ENCODE data around the gene KLF13.
A peak's percentile ranks its signal among the peaks of the same experiment; 100 is the strongest.
"Not testable (repeated sequence)": the region's sequence is repeated elsewhere in the genome, so short reads cannot be mapped to it uniquely, and the experiment has no call there.

KLF13 gene

DNA sequence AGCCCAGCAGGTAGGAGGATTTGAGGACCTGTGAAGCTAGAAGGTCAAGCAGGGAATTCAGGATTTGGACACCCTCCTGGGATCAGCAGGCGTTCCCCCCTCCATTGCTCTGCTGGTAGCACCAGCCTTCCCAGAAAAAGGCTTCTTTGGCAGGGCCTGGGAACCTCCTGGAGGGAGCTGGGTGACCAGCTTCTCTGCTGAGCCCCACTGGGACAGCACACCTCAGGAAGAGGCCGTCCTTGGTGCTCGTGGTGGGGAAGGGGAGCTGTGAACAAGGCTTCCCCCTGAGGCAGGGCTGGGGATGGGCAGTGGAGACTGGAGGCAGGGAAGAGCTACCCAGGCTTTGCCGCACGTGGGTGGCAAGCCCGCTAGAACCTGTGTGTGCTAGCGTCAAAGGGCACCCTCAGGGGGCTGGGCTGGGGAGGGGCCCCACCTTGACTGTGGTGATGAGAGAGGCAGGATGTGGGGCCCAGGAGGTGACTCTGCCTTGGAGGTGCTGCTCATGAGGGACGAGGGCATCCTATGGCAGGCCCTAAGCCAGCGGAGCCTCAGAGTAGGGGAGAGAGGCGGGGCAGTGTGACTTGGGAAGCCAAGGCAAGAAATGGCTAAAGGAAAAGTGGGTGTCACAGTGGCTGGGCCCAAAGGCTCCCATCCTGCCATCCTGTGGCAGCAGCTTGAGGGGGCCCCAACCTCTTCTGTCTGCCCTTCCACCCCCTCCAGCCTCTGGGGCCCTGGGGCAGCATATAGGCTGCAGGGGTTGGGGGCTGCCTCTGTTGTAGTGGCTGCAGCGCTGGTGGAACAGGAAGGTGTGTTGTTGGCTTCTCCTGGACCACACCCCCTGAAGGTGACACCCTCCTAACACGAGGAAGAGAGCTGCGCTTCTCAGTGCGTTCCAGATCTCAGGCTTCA is 20.7 kb downstream of the KLF13 start:
- no peak for DNase-seq

DNA sequence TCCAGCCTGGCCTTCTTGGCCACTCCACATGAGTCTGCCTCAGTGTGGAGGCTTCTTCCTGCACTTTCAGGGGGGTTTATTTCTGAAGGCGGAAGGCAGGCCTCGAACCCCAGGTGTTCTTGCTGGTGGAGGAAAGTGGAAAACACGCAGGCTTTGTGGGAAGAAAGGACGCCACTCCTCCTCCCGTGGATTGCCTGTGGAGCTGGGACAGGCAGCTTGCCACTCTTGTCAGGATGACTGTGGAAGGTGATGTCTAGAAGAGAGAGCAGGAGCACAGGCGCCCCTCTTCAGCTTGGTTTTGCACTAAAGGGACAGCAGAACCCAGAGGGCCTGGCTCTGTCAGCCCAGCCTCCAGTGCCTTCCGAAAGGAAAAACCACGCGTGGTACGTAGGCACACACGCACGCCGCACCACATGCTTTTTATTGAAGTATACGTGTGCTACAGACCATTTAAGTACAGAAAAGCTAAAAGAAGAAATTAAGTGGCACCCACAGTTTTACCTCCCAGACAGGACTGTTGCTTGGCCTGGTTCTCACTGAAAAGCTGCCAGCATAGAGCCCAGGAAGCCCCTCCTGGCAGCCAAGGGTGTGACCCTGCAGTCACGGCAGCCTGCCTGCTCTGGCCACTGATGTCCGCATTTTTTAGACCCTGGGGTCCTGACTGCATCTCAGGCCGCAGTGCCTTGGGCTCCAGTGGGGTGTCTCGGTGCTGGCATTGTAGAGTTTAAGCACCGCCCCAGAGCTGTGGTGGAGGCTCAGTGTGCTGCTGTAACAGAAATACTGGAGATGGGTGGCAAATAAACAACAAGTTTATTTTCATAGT is 21.6 kb downstream of the KLF13 start:
- no peak for DNase-seq

DNA sequence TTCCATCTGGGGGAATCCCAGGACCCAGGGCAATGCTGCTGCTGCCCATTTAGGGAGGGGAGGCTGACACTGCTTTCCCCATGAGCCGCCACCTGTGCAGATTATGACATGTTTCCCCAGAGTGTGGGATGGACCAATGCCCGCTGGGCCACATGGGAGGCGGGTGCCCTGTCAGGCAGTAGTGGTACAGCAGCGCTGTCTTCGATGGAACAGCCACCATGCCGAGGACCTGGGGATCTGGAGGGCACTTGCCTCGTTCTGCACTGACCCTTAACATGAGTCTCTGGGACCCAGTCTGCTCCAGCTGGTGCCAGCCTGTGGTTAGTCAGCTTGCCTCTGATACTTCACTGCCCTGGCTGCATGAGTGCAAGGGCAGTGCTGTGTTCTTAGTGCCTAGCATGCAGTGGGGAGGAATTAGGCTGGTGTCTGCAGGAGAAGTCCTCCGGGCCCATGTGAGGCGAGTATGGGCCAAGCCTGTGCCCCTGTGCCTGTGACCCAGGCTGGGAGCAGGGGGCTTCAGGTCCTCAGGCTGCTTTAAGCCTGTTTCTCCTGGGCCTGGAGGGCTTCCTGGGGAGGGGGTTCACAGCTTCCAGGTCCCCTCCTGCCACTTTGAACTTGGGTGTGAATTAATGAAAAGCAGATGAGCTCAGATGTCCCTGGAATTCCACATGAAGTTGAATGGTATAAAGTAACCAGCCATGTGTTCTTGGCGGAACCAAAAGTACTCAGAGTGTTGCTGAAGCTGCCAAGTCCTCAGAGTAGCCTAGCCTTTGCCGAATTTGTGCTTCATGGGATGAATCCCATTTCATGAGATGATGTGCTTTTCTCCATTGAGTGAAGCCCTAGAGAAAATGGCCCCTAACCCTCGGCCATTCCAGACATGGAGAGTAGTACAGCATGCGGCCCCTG is 22.9 kb downstream of the KLF13 start:
- no peak for DNase-seq

DNA sequence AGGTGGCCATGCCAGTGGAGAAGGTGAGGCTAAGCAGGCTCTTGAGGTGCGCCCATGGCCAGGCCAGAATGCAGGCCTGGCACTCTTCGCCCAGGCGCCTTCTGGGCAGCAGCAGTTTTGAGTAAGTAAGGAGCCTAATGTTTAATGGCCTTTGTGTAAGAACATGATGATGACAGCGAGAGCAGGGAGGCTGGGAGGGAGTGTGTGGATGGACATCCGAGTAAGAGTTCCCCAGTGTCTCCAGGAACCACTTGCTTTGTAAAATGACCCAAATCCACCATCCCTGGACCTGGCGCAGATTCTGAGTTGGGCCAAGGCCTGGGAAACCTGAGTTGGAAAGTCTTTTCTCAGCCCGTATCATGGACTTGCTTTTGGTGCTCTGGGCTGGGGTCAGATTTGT is 24.1 kb downstream of the KLF13 start:
- no peak for DNase-seq

DNA sequence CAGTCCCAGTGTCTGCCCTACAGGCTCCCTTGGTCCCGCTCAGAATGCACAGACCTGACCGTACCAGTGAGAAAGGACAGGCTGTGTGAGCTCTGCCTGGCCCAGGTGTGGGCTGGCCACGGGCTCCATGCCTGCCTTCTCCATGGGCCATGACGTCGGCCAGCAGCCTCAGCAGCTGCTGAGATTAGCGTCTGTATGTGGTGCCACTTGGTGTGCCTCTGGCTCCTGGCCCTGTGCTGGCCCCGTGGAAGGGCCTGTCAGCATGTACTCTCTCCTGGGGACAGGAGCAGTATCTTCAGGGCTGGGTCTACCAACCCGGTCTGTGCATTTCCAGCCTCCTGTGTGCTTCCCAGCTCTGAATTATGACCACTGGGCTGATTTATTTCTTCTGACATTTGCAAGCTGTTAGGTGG is 25.7 kb downstream of the KLF13 start:
- DNase-seq = peak; percentile 53

DNA sequence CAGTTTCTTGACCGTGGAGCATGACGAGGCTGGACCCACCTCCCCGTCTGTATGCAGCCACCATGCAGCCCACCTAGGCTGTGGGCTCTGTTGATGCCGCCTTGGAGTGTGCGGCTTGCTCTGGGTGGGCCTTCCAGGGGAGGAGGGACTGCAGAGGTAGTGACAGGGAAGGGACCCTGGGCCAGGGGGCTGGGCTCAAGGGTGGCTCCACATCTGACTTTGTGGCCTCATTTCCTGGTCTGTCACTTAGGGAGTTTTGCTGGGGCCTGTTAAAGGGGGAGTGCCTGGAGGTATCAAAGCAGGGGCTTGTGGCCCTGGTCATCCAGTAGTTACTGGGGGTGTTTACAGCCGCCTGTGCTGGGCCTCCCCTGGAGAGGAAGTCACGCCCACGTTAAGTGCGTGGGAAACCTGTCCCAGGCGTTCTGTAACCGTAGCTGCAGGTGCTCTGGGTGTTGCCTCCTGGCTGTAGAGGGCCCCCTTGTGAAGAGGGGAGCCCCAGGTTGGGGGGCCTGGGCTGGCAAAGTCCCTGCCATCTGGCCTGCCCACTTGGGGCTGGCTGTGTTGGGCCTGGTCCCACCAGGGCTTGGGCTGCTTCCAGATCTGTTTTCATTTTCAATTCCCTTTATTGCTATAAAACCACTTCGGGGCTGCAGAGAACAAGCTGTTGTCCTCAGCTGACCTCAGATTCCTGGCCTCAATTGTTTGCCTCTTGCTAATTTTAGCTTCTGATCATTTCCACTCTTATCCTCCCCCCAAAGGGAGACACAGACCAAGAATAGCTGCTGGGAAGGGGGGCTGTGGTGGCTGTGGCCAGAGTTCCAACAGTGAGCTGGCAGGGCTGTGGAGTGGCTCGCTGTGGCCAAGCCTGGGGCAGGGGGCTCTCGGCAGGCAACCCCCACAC is 26.5 kb downstream of the KLF13 start:
- peak; percentile 46 for DNase-seq

DNA sequence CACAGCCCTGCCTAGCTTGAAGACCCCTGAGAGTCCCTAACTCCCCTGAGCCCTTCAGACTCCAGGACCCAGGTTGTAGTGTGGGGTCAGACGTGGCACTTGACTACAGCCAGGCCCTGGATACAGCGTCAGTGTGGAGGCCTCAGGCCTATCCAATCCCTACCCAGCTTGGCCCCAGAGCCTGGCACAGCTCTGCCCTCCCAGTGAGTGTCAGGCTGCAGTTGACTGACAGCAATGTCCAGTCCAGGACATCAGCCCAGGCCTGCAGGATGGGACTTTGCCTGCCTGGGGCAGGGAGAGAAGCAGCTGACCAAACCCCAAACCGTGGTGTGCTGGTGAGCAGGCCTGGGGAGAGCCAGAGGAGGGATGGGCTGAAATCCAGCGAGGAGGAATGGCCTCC is 27.3 kb downstream of the KLF13 start:
- DNase-seq = no peak

DNA sequence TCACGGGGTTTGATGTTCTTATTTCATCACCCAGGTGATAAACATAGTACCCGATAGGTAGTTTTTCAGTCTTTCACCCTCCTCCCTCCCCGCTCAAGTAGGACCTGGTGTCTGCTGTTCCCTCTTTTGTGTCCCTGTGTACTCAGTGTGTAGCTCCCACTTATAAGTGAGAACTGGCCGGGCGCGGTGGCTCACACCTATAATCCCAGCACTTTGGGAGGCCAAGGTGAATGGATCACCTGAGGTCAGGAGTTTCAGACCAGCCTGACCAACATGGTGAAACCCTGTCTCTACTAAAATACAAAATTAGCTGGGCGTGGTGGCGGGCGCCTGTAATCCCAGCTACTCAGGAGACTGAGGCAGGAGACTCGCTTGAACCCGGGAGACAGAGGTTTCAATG is 29.5 kb downstream of the KLF13 start:
- not testable (repeated sequence) for DNase-seq

DNA sequence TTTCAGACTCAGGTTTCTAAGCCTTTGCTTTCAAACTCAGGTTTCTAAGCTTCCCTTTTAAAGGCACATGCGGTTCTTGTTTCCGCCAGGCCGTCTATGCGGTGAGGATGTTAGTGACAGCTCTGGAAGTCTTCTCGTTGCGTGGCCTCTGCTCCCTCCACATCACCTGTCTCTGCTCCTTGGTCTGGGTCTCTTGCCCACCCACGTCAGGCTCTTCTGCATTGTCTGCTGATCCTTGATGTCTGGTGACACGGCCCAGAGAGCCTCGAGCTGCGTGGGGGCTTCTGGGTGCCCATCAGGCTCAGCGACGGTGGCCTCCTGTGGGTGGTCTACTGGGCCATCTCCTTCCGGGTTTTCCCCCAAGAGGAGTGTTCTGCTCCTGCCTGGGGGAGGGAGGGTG is 30.5 kb downstream of the KLF13 start:
- DNase-seq = no peak

DNA sequence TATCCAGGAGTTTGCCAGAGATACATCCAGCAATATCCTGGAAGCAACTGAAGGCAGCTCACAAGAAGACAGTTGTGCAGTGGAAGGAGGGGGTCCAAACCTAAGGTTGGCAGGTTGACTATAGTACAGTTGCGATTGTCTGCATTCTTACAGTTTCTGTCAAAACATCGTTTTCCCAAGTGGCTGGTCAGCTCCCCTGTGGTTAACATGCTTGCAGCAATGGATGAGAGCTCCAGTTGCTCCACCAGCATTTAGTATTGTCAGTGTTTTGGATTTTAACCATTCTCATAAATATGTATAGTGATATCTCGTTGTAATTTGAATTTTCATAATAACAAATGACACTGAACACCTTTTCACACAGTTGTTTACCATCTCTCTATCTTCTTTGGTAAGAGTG is 31.5 kb downstream of the KLF13 start:
- DNase-seq = no peak

DNA sequence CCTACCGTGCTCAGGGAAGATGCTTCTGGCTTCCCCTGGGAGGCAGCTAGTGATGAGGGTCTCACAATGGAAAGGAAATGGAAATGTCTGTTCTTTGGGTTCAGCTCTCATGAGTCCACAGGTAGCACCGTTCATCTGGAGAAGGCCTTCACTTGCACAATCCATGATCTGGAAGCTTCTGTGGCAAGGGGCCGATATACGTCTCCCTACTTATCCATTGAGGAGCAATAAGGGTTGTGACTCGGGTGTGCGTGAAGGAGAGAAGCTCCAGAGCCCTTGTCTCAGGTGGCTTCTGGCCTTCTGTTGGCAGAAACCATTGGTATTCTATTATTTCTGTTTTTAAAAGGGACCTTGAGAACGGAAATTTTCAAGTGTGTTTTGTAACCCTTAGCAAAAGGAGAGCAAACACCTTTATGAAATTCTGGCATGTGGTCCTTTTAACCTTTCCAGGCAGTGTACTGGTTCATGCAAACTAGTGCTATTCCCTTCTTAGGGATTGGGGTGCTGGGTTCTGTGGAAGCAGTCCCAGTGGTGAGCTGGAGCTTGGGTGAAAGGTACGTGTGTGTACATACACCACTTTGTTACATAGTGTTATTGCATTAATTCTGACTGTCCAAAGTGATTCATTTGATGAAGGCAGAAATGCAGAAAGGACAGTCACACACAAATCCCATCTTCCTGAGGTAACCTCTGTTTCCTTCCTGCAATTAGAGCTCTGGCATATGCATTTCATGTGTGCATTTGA is 32.5 kb downstream of the KLF13 start:
- DNase-seq = no peak

DNA sequence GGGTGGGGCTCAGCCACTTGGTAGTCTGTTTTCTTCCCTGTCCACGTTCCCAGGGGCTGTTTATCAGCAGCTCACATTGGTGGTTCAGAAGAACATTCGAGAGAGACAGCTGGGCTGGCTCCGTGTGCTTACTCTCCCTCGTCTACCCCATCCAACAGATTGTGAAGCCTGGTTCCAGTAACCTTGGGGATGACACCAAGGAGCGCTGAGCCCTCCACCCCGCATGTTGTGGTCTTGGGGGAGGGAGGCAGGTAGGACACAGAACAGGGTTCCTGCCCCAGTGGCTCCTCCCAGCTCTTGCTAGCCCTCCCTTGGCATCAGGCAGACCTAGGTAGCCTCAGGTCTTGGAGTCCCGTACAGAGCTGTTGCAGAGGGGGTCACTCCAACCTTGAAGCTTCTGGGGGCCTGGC is 33.1 kb downstream of the KLF13 start:
- DNase-seq = no peak

DNA sequence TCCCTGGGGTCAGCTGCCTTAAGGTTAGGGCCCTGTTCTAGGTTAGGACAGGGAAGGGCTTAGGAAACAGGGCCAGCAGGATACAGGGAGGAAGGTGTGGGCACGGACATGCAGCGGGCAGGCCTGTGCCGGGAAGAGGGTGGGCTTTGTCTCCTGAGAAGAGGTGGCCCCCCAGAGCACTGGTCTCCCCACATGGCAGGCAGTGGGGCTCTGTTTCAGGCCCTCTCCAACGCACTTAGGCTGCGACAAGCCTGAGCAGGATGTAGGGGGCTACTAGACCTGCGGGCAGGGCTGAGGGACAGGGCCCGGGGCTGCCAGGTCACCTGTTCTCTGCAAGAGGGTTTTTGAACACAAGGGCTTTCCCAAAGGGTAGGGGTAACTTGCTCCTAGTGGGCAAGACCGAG is 33.5 kb downstream of the KLF13 start:
- DNase-seq = no peak

DNA sequence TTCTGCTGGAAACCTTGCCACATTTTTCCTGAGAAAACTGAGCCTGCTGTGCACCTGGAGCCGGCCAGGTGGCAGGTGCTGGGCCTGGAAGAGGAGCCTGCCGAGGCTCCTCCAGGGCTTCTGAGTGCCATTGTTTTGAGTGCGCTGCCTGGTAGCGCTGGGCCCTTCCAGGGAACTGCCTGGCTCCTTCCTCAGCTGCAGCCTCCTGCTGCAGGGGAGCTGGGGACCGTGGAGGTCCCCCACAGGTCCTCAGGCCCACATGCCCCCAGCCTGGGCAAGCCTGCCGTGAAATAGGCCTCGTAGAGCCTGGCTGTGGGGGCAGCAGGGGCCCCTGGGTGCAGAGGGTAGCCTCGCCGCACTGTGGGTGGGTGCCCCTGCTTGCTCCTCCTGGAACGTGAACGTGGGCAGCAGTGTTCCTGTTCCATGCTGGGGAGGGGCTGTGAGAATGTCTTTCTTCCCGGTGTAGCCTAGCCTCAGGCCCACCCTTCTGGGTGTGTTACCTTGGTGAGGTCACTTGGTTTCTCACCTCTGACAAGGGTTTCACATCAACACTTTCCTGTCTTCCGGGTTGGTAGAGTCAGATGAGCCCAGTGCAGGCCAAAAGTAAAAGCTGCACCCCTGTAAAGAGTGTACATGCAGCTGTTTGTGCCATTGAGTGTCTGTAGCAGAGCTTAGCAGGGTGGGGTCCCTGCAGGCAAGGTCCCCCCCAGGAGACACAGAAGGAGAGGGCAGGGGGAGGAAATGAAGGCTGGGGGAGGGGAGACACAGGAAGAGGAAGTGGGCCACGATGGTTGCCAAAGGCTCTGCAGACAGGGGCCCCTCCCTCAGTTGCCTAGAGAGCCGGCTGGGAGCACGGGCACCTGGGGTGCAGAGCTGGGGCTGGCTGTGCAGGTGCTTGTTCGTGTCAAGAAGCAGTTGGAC is 34.5 kb downstream of the KLF13 start:
- peak; percentile 56 for DNase-seq

DNA sequence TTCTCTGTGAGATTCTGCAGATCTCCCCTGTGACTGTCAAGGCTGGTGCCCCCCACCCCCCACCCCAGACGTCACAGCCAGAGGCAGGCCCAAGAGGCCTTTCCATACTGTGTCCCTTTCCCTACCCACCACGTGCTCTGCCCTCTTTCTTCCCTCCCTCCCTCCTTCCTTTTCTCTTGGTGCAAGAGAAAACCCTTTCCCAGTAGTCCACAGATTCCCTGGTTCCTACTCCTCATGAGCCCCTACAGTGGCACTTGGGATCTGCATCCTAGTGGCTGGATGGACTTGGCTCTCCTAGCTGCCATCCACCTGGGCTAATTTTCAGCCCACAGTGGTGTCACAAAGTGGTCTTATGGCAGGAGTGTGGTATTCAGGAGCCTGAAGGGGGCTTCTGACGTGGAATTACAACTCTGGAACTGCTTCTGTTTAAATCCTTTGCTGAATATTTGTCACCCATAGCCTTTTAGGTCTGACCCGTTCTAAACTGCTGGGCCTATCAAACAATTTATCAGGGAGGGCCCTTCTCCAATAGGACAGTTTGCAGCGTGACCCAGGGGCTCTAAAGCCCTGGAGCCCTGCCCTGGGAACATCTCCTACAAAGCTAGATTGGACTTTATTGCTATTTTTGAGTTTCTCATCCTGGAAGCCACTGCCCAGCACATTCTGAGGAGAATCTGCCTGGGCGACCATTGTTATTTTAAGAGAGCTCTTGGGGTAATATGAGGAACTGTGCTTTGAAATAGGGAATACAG is 35.3 kb downstream of the KLF13 start:
- DNase-seq = no peak

DNA sequence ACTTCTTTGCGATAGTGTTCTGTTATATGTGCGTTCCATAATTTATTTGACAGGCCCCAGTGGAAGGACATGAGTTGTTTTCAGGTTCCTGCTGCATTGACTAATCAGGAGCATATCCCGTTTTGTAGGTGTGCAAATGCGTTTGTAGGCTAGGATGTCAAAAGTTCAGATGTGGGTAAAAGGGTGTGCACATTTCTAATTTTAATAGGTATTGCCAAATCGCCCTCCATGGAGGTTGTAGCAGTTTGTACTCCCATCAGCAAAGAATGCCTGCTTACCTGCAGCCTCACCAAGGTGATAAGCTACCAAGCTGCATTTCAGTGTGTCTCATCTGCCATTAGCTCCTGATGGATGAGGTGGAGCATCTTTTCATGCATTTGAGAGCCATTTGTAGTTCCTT is 36.3 kb downstream of the KLF13 start:
- no peak for DNase-seq

DNA sequence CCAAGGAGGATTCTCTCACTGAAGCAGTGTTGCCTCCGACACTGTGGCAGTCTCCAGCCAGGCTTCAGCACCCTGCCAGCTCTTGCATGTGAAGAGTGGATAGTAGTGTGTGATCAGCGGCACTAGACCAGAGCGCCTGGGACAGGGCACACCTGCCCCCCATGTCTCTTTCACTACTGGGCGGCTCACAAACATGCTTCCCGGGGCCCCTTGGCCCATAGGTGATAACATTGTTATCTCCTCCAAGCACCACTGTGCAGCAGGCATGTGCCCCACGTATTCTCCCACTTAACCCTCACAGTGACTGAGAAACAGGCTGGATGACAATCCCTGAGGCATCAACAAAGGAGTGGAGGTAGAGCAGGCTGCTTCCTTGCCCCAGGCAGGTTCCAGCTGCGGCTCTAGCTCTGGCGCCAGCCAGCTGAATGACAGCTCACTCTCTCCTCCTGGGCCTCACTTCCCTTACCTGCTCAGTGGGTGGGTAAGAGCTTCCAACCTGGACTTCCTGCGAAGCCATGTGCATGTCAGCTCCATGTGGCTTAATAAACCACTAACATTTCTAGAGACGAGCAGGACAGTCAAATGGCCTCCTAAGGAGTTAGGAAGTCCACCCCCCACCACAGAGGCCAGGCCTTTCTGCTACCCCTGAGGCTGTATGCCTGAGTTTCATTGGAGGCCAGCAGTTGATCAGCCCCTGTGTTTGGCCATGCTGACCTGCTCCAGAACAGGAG is 37.8 kb downstream of the KLF13 start:
- DNase-seq = no peak

DNA sequence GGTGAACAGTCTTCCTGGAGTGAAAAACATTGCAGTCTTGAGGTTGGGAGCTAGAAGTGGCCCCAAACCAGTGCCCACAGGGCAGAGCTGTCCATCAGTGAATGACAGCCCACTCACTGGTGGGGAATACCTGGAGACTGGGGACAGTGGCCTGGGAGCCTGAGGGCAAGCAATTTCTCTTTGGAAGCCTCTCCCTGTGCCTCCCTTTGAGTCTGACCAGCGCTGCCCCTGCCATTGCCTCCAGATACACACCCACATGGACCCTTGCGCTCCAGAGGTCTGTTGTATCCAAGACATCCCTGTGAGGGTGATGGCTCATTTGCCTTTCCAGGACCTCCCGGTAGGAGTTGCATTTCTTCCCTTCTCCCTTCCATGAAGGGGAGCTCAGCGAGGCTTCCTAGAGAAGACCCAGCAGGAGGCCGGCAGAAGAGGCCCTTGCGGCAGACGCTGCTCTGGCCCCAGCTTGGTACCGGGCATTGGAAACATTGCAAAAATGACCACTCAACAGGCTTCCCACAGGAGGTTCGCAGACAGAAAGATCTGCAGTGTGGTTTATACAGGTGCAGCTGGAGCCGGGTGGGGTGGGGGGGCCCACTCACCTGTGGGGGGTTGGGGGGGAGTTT is 38.5 kb downstream of the KLF13 start:
- no peak for DNase-seq

All from NCI-H774 (cell line).